Memory B cell (primary cell): ENCODE results near the gene FAT2.

Experiments
- ATAC-seq: fragments of 150-1000 bp; cut with Tn5 transposase; 2 replicates; pipeline ENCODE4 v1.10.0; 2021; ENCODE audit warnings: low read depth, mild to moderate bottlenecking, moderate library complexity
- DNase-seq, 2 donors: peaks; one replicate each; pipeline ENCODE4 v3.0.0; 2022; ENCODE audit warnings: low spot score in 2 of 2
- H3K27ac Mint-ChIP-seq: one replicate; pipeline ENCODE4 v1.8.0; 2022; ENCODE audit warnings: mild to moderate bottlenecking, moderate library complexity, mixed read lengths
- H3K27me3 Mint-ChIP-seq: one replicate; pipeline ENCODE4 v1.8.0; 2022; ENCODE audit warnings: mixed read lengths
- H3K36me3 Mint-ChIP-seq: one replicate; pipeline ENCODE4 v1.8.0; 2022; ENCODE audit warnings: mild to moderate bottlenecking, mixed read lengths
- H3K4me1 Mint-ChIP-seq: one replicate; pipeline ENCODE4 v1.8.0; 2022; ENCODE audit warnings: mixed read lengths
- H3K4me3 Mint-ChIP-seq: one replicate; pipeline ENCODE4 v1.8.0; 2022; ENCODE audit warnings: mild to moderate bottlenecking, moderate library complexity, mixed read lengths
- H3K9me3 Mint-ChIP-seq: one replicate; pipeline ENCODE4 v1.8.0; 2022; ENCODE audit warnings: mixed read lengths

FAT2 gene, protein sequence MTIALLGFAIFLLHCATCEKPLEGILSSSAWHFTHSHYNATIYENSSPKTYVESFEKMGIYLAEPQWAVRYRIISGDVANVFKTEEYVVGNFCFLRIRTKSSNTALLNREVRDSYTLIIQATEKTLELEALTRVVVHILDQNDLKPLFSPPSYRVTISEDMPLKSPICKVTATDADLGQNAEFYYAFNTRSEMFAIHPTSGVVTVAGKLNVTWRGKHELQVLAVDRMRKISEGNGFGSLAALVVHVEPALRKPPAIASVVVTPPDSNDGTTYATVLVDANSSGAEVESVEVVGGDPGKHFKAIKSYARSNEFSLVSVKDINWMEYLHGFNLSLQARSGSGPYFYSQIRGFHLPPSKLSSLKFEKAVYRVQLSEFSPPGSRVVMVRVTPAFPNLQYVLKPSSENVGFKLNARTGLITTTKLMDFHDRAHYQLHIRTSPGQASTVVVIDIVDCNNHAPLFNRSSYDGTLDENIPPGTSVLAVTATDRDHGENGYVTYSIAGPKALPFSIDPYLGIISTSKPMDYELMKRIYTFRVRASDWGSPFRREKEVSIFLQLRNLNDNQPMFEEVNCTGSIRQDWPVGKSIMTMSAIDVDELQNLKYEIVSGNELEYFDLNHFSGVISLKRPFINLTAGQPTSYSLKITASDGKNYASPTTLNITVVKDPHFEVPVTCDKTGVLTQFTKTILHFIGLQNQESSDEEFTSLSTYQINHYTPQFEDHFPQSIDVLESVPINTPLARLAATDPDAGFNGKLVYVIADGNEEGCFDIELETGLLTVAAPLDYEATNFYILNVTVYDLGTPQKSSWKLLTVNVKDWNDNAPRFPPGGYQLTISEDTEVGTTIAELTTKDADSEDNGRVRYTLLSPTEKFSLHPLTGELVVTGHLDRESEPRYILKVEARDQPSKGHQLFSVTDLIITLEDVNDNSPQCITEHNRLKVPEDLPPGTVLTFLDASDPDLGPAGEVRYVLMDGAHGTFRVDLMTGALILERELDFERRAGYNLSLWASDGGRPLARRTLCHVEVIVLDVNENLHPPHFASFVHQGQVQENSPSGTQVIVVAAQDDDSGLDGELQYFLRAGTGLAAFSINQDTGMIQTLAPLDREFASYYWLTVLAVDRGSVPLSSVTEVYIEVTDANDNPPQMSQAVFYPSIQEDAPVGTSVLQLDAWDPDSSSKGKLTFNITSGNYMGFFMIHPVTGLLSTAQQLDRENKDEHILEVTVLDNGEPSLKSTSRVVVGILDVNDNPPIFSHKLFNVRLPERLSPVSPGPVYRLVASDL (N-terminal part only)

GRCh38 chr5:151591144-151591819 lies at the start of gene FAT2:
Gene FAT2, minus strand, starts transcription at chr5:151591331. Its CDS starts 22,400 bp downstream, at chr5:151568931.
- H3K27me3 Mint-ChIP-seq, result peaks cover 6% of the 10 kb centered on the region
- DNase-seq (no peak), ATAC-seq (no peak)
- H3K4me1 Mint-ChIP-seq, result no peaks in the 10 kb centered on the region
- H3K9me3 Mint-ChIP-seq, result no peaks in the 10 kb centered on the region
- no peaks in the 10 kb centered on the region for H3K36me3 Mint-ChIP-seq
- no peak within 1 kb of the TSS for H3K4me3 Mint-ChIP-seq
- H3K27ac Mint-ChIP-seq, result no peak within 1 kb of the TSS

DNA sequence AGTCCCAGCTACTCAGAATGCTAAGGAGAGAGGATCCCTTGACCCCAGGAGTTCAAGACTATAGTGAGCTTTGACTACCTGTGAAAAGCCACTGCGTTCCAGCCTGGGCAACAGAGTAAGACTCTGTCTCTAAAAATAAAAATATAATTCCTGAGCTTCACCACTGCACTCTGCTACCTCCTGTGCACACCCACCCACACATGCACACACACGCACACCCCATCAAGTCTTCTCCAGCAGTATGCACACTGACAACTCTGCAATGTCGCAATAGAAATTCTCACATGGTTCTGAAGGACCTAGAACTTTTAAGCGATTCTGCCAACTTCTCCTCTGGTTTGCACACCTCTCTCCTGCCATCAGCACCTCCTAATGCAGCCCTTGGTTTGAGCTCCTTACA lies 47.5 kb upstream of the FAT2 start:
- Mint-ChIP-seq H3K4me3 (no peak overlapping the region), H3K36me3 (no peaks in the 10 kb centered on the region), H3K27me3 (peaks cover 10% of the 10 kb centered on the region), H3K27ac (no peak overlapping the region), H3K9me3 (peaks cover 2% of the 10 kb centered on the region), H3K4me1 (no peaks in the 10 kb centered on the region)
- ATAC-seq (no peak), DNase-seq (no peak)

- Mint-ChIP-seq H3K27ac (no peak overlapping the region), H3K4me3 (no peak overlapping the region), H3K9me3 (peaks cover 2% of the 10 kb centered on the region), H3K27me3 (peaks cover 8% of the 10 kb centered on the region), H3K4me1 (no peaks in the 10 kb centered on the region), H3K36me3 (no peaks in the 10 kb centered on the region)
- no peak for DNase-seq
- ATAC-seq, result no peak
Observed at GRCh38 chr5:151637676-151638075, 46.5 kb upstream of the FAT2 start.

DNA sequence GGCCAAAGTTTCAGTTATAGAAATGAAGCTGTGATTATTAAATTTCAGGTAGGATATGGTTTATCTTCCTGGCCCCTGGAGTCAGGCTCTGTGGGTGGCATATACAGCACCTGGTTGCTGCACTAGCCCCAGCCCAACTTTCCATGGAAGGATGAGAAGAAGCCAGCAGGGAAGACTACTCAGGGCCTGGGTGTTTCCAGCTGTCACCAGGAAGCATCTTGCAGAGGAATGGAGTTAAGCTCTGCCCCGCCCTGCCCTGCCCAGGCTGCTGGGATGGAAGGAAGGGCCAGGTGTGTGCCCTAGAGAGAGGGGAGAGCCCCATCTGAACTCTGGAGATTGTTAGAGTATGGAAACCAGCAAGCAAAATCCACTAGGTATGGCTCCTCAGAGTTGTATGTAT lies 42.8 kb upstream of the FAT2 start:
- no peak overlapping the region for H3K27ac Mint-ChIP-seq
- DNase-seq, result no peak
- peaks cover 9% of the 10 kb centered on the region for H3K27me3 Mint-ChIP-seq
- ATAC-seq, result no peak
- no peak overlapping the region for H3K4me3 Mint-ChIP-seq
- H3K9me3 Mint-ChIP-seq, result no peaks in the 10 kb centered on the region
- H3K36me3 Mint-ChIP-seq, result peaks cover 4% of the 10 kb centered on the region
- no peaks in the 10 kb centered on the region for H3K4me1 Mint-ChIP-seq

- DNase-seq, result no peak
- Mint-ChIP-seq H3K9me3 (no peaks in the 10 kb centered on the region), H3K27ac (no peak overlapping the region), H3K4me3 (no peak overlapping the region), H3K36me3 (peaks cover 4% of the 10 kb centered on the region), H3K4me1 (no peaks in the 10 kb centered on the region), H3K27me3 (peaks cover 9% of the 10 kb centered on the region)
- ATAC-seq, result no peak
Observed at GRCh38 chr5:151632941-151633340, 41.8 kb upstream of the FAT2 start.

DNA sequence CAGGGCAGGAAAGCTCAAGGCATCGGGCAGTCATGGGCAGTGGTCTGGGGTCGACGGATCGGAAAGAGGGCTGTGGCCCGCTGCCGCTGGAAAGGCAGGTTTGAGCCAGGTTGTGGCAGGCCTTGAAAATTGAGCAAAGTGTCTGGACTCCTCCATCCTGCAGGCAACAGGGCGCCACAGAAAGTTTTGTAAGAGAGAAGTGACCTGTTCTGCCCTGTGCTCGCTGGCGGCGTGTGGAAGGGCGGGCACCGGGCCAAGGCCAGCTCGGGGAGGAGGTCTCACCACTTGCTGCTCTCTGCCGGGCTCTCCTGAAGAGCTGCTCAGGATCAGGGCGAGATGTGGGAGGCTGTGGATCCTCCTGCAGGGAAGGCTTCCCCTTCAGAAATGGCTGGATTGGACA lies 41.4 kb upstream of the FAT2 start:
- H3K27me3 Mint-ChIP-seq, result peaks cover 9% of the 10 kb centered on the region
- no peaks in the 10 kb centered on the region for H3K9me3 Mint-ChIP-seq
- ATAC-seq (no peak), DNase-seq (no peak)
- peaks cover 4% of the 10 kb centered on the region for H3K36me3 Mint-ChIP-seq
- H3K4me3 Mint-ChIP-seq, result no peak overlapping the region
- H3K4me1 Mint-ChIP-seq, result no peaks in the 10 kb centered on the region
- H3K27ac Mint-ChIP-seq, result no peak overlapping the region

GRCh38 chr5:151631941-151632340 lies 40.8 kb upstream of the FAT2 start:
- H3K27ac Mint-ChIP-seq, result no peak overlapping the region
- H3K4me1 Mint-ChIP-seq, result no peaks in the 10 kb centered on the region
- ATAC-seq (no peak), DNase-seq (no peak)
- H3K4me3 Mint-ChIP-seq, result no peak overlapping the region
- peaks cover 4% of the 10 kb centered on the region for H3K36me3 Mint-ChIP-seq
- no peaks in the 10 kb centered on the region for H3K9me3 Mint-ChIP-seq
- peaks cover 9% of the 10 kb centered on the region for H3K27me3 Mint-ChIP-seq

DNA sequence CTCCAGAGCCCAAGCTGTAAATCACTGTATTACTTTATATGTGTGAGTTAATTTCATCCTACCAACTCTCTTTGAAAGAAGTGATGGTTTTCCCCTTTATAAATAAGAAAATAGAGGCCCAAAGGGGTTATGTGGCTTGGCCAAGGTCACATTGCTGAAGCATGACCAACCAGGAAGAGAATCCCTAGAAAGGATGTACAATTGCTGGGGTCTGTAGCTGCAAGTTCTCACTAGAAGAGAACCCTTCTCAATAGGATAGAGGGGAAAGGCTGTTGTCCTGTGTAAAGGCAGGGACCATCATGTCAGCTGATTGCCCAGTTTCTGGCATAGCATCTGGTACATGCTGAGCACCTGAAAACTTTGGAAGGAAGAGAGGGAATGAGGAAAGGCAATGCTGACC lies 39.0 kb upstream of the FAT2 start:
- H3K4me3 Mint-ChIP-seq, result no peak overlapping the region

DNA sequence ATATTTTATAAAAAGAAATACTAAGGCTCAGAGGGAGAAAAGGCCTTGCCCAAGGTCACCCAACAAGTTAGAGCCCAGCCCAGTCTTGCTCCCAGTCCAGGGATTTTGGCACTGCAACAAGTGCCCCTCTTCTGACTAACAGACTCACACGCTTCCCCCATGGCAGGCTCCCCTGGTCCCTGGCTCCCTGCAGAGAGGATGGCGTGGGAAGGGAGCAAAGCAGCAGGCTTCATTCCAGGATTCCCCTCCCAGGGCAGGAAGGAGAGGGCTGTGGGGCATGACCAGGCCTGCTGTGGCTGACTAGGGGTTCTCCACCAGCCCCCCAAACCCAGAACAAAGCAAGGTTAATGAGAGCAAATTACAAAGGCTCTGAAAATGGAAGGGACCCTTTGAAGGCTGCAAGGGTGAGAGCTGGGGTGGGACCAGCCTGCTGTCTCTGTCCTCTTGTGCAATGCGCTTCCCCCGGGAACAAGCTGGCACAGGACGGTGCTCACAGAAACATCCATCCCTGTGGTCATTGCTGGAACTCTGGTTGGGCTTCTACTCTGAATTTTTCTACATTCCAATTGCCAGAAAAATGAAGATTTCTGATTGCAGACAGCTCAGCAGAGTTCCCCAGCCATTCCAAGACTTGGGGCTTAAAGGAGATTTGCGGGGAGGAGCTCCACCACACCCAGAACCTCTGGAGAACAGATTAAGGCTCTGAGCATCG lies 37.1 kb upstream of the FAT2 start:
- H3K4me1 Mint-ChIP-seq, result no peaks in the 10 kb centered on the region
- peaks cover 6% of the 10 kb centered on the region for H3K27me3 Mint-ChIP-seq
- DNase-seq (no peak), ATAC-seq (no peak)
- no peak overlapping the region for H3K27ac Mint-ChIP-seq
- peaks cover 4% of the 10 kb centered on the region for H3K36me3 Mint-ChIP-seq
- no peaks in the 10 kb centered on the region for H3K9me3 Mint-ChIP-seq
- no peak overlapping the region for H3K4me3 Mint-ChIP-seq

More for the DNA sequence above, 39.0 kb upstream of the FAT2 start:
- no peak for DNase-seq
- peaks cover 6% of the 10 kb centered on the region for H3K27me3 Mint-ChIP-seq
- peaks cover 4% of the 10 kb centered on the region for H3K36me3 Mint-ChIP-seq
- ATAC-seq, result no peak
- H3K4me1 Mint-ChIP-seq, result no peaks in the 10 kb centered on the region
- no peaks in the 10 kb centered on the region for H3K9me3 Mint-ChIP-seq
- no peak overlapping the region for H3K27ac Mint-ChIP-seq

DNA sequence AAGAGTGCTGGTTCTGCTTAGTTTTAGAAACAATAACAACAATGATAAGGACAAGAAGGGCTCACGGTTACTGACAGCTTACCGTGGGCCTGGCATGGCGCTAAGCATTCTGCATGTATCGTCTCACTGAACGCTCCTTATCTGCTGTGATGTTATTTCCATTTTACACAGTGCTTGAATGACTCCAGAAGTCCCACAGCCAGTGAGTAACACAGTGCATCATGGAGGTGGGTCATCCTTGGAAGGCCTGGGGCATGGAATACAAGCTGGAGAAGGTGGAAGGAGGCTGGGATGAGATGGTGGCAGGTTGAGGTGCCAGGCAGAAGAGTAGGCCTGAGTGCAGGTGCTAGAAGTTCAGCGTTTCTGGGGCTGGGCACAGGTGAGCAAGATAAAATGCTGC lies 36.5 kb upstream of the FAT2 start:
- Mint-ChIP-seq H3K27ac (no peak overlapping the region), H3K27me3 (peaks cover 6% of the 10 kb centered on the region), H3K4me3 (no peak overlapping the region), H3K36me3 (peaks cover 4% of the 10 kb centered on the region), H3K4me1 (no peaks in the 10 kb centered on the region), H3K9me3 (no peaks in the 10 kb centered on the region)
- no peak for DNase-seq
- no peak for ATAC-seq

- H3K9me3 Mint-ChIP-seq, result no peaks in the 10 kb centered on the region
- H3K27ac Mint-ChIP-seq, result no peak overlapping the region
- no peak for DNase-seq
- peaks cover 2% of the 10 kb centered on the region for H3K36me3 Mint-ChIP-seq
- H3K4me1 Mint-ChIP-seq, result no peaks in the 10 kb centered on the region
- no peak for ATAC-seq
- H3K4me3 Mint-ChIP-seq, result no peak overlapping the region
- H3K27me3 Mint-ChIP-seq, result peaks cover 13% of the 10 kb centered on the region
Observed at GRCh38 chr5:151625285-151625684, 34.2 kb upstream of the FAT2 start.

DNA sequence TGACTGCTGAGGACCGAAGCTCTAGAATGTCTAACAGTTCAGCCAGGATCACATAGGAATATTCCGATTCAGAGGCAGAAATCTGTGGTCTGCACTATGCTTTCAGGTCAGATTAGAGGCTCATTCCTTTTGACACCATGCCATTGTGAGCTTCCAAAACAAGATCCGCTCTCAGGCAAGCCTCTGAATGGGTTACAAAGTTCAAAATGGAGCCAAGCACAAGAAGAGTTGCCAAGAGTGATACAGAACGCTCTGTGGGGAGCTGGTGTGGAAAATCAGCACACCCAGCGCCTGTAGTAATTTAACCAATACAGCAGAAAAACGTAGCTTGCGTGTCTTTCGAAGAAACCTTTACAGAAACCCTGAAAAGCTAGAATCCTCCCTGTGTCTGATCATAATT lies 33.3 kb upstream of the FAT2 start:
- Mint-ChIP-seq H3K9me3 (no peaks in the 10 kb centered on the region), H3K27me3 (peaks cover 12% of the 10 kb centered on the region), H3K4me3 (no peak overlapping the region), H3K4me1 (no peaks in the 10 kb centered on the region), H3K36me3 (no peaks in the 10 kb centered on the region), H3K27ac (no peak overlapping the region)
- ATAC-seq, result no peak
- DNase-seq, result no peak
